A549 (cell line): Measurements from ENCODE around the gene PTPRN2. TPM values are rescaled to one million over a fixed set of nuclear protein-coding genes. Genes with fewer than 3 reads are reported as not detected.

ENCODE experiments used
- ATAC-seq, 2 experiments: fragments of 200-7000 bp in 1 of 2; fragments of >200 bp in 1 of 2; cut with Nextera tagmentation in 1 of 2; cut with Tn5 transposase in 1 of 2; 3 replicates each; pipeline versions ENCODE4 v1.8.0 to v1.9.1; 2018 to 2020; ENCODE audit warnings: mild to moderate bottlenecking in 1 of 2, moderate library complexity in 1 of 2
- CTCF ChIA-PET: fragments of 300-600 bp; sonication (Branson Sonifier 250); formaldehyde crosslinking; extraction: SDS; loops from one replicate; lab custom pipeline; 2021; ENCODE audit warnings: antibody characterized with exemption, inconsistent platforms; lab: Yijun Ruan, JAX
- POLR2A ChIA-PET: fragments of 350-600 bp; formaldehyde crosslinking; extraction: SDS; loops from one replicate; lab custom pipeline; 2021; ENCODE audit warnings: antibody characterized with exemption, inconsistent platforms; lab: Yijun Ruan, JAX
- DNase-seq, 2 experiments: peaks; one replicate each; pipeline versions ENCODE4 v3.0.0 to v3.0.0-alpha.2; 2011 to 2016; ENCODE audit warnings: low read depth in 1 of 2, low spot score in 1 of 2
- FAIRE-seq: peaks from 2 replicates; lab custom pipeline; 2011; peaks lifted over from hg19 to GRCh38; lab: Jason Lieb, UNC
- H3K27ac ChIP-seq, 2 experiments: fragments of >200 bp; sonication (Bioruptor Twin); formaldehyde crosslinking; 3 replicates each; pipeline ENCODE4 v1.5.1; 2016 to 2017
- H3K4me1 ChIP-seq: fragments of >200 bp; sonication (Bioruptor Twin); formaldehyde crosslinking; 3 replicates; pipeline ENCODE4 v1.6.1; 2016
- H3K4me2 ChIP-seq: fragments of >200 bp; sonication (Bioruptor Twin); formaldehyde crosslinking; 3 replicates; pipeline ENCODE4 v1.6.1; 2016
- H3K4me3 ChIP-seq: fragments of >200 bp; sonication (Bioruptor Twin); formaldehyde crosslinking; 3 replicates; pipeline ENCODE4 v1.5.1; 2016
- H3K9me3 ChIP-seq: fragments of >200 bp; sonication (Bioruptor Twin); formaldehyde crosslinking; 3 replicates; pipeline ENCODE4 v1.6.1; 2016
- BCL3 ChIP-seq: fragments of >200 bp; sonication (Bioruptor Twin); formaldehyde crosslinking; IDR thresholded peaks from 3 replicates; pipeline ENCODE4 v1.6.1; 2016
- BHLHE40 ChIP-seq: IDR thresholded peaks from 2 replicates; pipeline ENCODE4 v1.6.1; 2012; ENCODE audit warnings: low read depth, low read length, inconsistent platforms
- CTCF ChIP-seq: fragments of >200 bp; sonication (Bioruptor Twin); formaldehyde crosslinking; IDR thresholded peaks from 3 replicates; pipeline ENCODE4 v1.5.1; 2016
- ESRRA ChIP-seq: fragments of 150-350 bp; IDR thresholded peaks from 2 replicates; pipeline ENCODE4 v1.6.1; 2014; ENCODE audit warnings: mild to moderate bottlenecking, low read length, borderline replicate concordance
- HOXB13 ChIP-seq: fragments of 250-450 bp; sonication (Bioruptor Pico); IDR thresholded peaks from 2 replicates; pipeline ENCODE4 v1.5.0; 2020; ENCODE audit warnings: low read depth, mild to moderate bottlenecking, moderate library complexity
- JUN ChIP-seq, 2 experiments: fragments of >200 bp; sonication (Bioruptor Twin); formaldehyde crosslinking; IDR thresholded peaks; 2 replicates in 1 of 2; 3 replicates in 1 of 2; pipeline ENCODE4 v1.6.1; 2016 to 2017
- MAZ ChIP-seq: fragments of 150-350 bp; IDR thresholded peaks from 2 replicates; pipeline ENCODE4 v1.6.1; 2014; ENCODE audit warnings: antibody characterized with exemption, low read depth, low read length, borderline replicate concordance
- NPAS2 ChIP-seq: fragments of 250-450 bp; sonication (Bioruptor Pico); IDR thresholded peaks from 2 replicates; pipeline ENCODE4 v1.8.0; 2022; ENCODE audit warnings: mild to moderate bottlenecking, moderate library complexity, borderline replicate concordance
- POLR2AphosphoS2 ChIP-seq: conservative IDR thresholded peaks from 2 replicates; pipeline ENCODE4 v1.6.1; 2012; ENCODE audit warnings: low read length, improper control_type of control experiment, inconsistent platforms
- RARB ChIP-seq: fragments of 250-450 bp; sonication (Bioruptor Pico); IDR thresholded peaks from 2 replicates; pipeline ENCODE4 v1.8.0; 2021; ENCODE audit warnings: mild to moderate bottlenecking, moderate library complexity
- SMC3 ChIP-seq: fragments of >200 bp; sonication (Bioruptor Twin); formaldehyde crosslinking; IDR thresholded peaks from 3 replicates; pipeline ENCODE4 v1.6.1; 2018; ENCODE audit warnings: inconsistent platforms
- SREBF2 ChIP-seq: fragments of 450-650 bp; IDR thresholded peaks from 2 replicates; pipeline ENCODE4 v1.6.1; 2014; ENCODE audit warnings: mild to moderate bottlenecking, moderate library complexity
- TFCP2L1 ChIP-seq: fragments of 250-450 bp; sonication (Bioruptor Pico); IDR thresholded peaks from 2 replicates; pipeline ENCODE4 v1.5.0; 2021; ENCODE audit warnings: mild to moderate bottlenecking
- ZC3H11A ChIP-seq: fragments of 450-650 bp; IDR thresholded peaks from 2 replicates; pipeline ENCODE4 v1.6.1; 2014; ENCODE audit warnings: antibody characterized with exemption, mild to moderate bottlenecking
- ZSCAN20 ChIP-seq: fragments of 250-450 bp; sonication (Bioruptor Pico); IDR thresholded peaks from 2 replicates; pipeline ENCODE4 v1.8.0; 2022; ENCODE audit warnings: mild to moderate bottlenecking, moderate library complexity
- WGBS: methylation state at CpG from one replicate; pipeline ENCODE4 v1.1.6; 2017; ENCODE audit errors: missing lambda C conversion rate; 5-methylcytosine and 5-hydroxymethylcytosine counted together
- polyA plus RNA-seq, 4 experiments: library from polyadenylated mRNA; depleted of rRNA in 3 of 4; stranded (reverse); fragments of >200 nt; fragmentation: RNase III in 1 of 4; extraction: RNeasy Plus Mini Kit Qiagen cat#74134 plus additional on column Dnase treatment in 1 of 4; gene quantifications; 2 replicates in 3 of 4; 3 replicates in 1 of 4; pipeline ENCODE4 v1.2.3, GENCODE V29; 2011 to 2017
- TF ChIP-seq, protein P1 (sequence below): fragments of 200-600 bp; sonication (generic); IDR thresholded peaks from 2 replicates; pipeline ENCODE4 v1.6.1; 2016; ENCODE audit warnings: antibody characterized with exemption, mild to moderate bottlenecking, moderate library complexity

Gene PTPRN2
- polyA plus RNA-seq, 2 of the 4 experiments (the other 2 are of a cell fraction), result 0.41 to 1.2 TPM

GRCh38 chr7:158268816-158269535, 318.6 kb downstream of the PTPRN2 start:
- TF ChIP-seq TFCP2L1 (CRISPR knock-in tag) (no peak), POLR2AphosphoS2 (no peak), JUN (IDR thresholded peaks at IDR 0.05) (no peak), NPAS2 (CRISPR knock-in tag) (no peak)
- TF ChIP-seq, all 56 proteins: peak for 0
- DNase-seq (no peak), FAIRE-seq (no peak), ATAC-seq (no peak)
- Histone ChIP-seq H3K9me3 (no peaks in the 10 kb centered on the region), H3K4me1 (no peaks in the 10 kb centered on the region), H3K27ac (no peak overlapping the region), H3K4me3 (no peak overlapping the region), H3K4me2 (no peak overlapping the region)
- ChIA-PET POLR2A (no interaction called here), CTCF (no interaction called here)
- 64% methylated on average over 25 of the region's 28 CpGs for WGBS

- H3K4me3 ChIP-seq, result no peak overlapping the region
- no peak for ATAC-seq
- H3K27ac ChIP-seq, result no peak overlapping the region
- POLR2A ChIA-PET, result no interaction called here
- no peak for FAIRE-seq
- WGBS, result 63% methylated on average over 23 of the region's 29 CpGs
- H3K4me1 ChIP-seq, result no peaks in the 10 kb centered on the region
- H3K4me2 ChIP-seq, result no peak overlapping the region
- CTCF ChIA-PET, result no interaction called here
- DNase-seq, result no peak
- H3K9me3 ChIP-seq, result no peaks in the 10 kb centered on the region
- TF ChIP-seq RARB (CRISPR knock-in tag) (no peak), ESRRA (no peak), SREBF2 (no peak), MAZ (no peak), CTCF (no peak), BCL3 (no peak), ZSCAN20 (CRISPR knock-in tag) (no peak), POLR2AphosphoS2 (no peak), HOXB13 (CRISPR knock-in tag) (no peak), SMC3 (no peak), ZC3H11A (no peak), BHLHE40 (no peak)
- TF ChIP-seq, protein P1, sequence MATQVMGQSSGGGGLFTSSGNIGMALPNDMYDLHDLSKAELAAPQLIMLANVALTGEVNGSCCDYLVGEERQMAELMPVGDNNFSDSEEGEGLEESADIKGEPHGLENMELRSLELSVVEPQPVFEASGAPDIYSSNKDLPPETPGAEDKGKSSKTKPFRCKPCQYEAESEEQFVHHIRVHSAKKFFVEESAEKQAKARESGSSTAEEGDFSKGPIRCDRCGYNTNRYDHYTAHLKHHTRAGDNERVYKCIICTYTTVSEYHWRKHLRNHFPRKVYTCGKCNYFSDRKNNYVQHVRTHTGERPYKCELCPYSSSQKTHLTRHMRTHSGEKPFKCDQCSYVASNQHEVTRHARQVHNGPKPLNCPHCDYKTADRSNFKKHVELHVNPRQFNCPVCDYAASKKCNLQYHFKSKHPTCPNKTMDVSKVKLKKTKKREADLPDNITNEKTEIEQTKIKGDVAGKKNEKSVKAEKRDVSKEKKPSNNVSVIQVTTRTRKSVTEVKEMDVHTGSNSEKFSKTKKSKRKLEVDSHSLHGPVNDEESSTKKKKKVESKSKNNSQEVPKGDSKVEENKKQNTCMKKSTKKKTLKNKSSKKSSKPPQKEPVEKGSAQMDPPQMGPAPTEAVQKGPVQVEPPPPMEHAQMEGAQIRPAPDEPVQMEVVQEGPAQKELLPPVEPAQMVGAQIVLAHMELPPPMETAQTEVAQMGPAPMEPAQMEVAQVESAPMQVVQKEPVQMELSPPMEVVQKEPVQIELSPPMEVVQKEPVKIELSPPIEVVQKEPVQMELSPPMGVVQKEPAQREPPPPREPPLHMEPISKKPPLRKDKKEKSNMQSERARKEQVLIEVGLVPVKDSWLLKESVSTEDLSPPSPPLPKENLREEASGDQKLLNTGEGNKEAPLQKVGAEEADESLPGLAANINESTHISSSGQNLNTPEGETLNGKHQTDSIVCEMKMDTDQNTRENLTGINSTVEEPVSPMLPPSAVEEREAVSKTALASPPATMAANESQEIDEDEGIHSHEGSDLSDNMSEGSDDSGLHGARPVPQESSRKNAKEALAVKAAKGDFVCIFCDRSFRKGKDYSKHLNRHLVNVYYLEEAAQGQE, result no peak
Observed at GRCh38 chr7:158267742-158268435, 319.7 kb downstream of the PTPRN2 start.
